Measurements from ENCODE around the gene YJU2.
"Not testable (repeated sequence)": the region's sequence is repeated elsewhere in the genome, so short reads cannot be mapped to it uniquely, and the experiment has no call there.

Gene YJU2

DNA sequence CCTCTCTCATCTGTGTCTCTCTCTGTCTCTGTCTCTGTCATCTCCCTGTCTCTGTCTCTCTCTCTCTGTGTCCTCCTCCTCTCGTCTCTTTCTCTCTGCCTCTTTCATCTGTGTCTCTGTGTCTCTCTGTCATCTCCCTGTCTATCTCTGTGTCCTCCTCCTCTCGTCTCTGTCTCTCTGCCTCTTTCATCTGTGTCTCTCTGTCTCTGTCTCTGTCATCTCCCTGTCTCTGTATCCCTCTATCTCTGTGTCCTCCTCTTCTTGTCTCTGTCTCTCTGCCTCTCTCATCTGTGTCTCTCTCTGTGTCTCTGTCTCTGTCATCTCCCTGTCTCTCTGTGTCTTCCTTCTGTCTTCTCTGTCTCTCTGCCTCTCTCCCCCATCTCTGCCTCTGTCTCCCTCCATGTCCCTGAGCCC is 18.1 kb upstream of the YJU2 start:
- DNase-seq (ENCODE audit: low spot score), result no peak

GRCh38 chr19:4229179-4229931 is 17.5 kb upstream of the YJU2 start, which contains the start of gene EBI3:
EBI3 (plus strand) TSS chr19:4229523; CDS start chr19:4229551, 28 bp downstream.
- DNase-seq (ENCODE audit: low spot score), result no peak

- DNase-seq (ENCODE audit: low spot score), result not testable (repeated sequence)
Measured at GRCh38 chr19:4230237-4230636, 16.6 kb upstream of the YJU2 start.

- DNase-seq (ENCODE audit: low spot score), result not testable (repeated sequence)
Measured at GRCh38 chr19:4231521-4231920, 15.4 kb upstream of the YJU2 start.

GRCh38 chr19:4232139-4232538 is 14.7 kb upstream of the YJU2 start:
- DNase-seq (ENCODE audit: low spot score), result not testable (repeated sequence)

DNA sequence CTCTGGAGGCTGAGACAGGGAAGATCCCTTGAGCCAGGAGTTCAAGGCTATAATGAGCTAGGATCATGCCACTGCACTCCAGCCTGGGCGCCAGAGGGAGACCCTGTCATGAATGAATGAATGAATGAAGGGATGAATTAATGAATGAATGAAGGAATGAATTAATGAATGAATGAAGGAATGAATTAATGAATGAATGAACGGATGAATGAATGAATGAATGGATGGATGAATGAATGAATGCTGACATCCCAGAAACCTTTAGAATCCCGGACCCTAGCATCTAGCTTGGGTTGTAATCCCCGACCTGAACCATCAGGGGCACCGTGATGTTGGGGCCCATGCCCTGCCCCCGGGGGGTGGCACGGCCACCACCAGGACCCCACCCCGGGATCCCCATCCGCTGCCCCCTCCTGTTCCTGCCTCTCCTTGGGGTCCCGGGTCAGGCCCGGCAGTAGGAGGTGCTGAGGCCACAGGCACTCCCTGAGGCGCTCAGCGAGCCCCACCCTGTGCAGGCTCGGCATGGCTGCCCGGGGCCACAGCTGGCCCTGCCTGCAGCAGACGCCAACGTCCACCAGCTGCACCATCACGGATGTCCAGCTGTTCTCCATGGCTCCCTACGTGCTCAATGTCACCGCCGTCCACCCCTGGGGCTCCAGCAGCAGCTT is 14.1 kb upstream of the YJU2 start:
- no peak for DNase-seq (ENCODE audit: low spot score)

DNA sequence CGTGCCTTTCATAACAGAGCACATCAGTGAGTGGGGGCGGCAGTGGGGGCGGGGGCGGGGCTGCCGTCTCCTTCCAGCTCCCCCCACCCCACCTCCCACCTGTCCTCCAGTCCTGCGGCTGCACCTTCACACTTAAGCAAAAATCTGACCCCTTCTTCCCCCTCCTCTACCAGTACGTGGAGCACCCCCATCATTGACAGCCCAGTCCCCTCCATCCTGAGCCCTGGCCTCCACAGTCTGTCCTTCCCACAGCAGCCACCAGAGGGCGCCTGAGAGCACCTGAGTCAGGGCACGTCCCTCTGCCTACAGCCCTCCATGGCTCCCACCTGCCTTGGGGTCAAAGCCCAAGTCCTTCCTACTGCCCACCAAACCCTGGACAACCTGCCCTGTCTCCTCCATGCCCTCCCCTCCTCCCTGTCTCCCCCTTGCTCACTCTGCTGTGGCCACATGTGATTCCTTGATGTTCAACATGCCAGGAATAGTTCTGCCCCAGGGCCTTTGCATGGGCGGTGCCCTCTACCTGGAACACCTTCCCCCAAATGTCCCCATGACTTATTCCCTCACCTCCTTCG is 13.5 kb upstream of the YJU2 start:
- DNase-seq (ENCODE audit: low spot score), result no peak

- DNase-seq (ENCODE audit: low spot score), result peak; percentile 34
Measured at GRCh38 chr19:4234142-4234861, 12.6 kb upstream of the YJU2 start.

DNA sequence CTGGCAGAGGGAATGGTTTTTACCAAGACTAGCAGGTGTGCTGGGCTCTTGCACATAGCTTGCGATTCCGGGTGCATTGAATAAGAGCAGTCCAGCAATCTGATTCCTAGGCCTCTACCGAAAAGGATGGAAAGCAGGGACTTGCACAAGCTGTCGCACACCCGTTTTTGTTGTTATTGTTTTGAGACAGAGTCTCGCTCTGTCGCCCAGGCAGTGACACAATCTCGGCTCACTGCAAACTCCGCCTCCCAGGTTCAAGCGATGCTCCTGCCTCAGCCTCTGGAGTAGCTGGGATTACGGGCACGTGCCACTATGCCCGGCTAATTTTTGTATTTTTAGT is 12.0 kb upstream of the YJU2 start:
- DNase-seq (ENCODE audit: low spot score), result no peak

GRCh38 chr19:4237510-4237909 is 9.4 kb upstream of the YJU2 start:
- not testable (repeated sequence) for DNase-seq (ENCODE audit: low spot score)

DNA sequence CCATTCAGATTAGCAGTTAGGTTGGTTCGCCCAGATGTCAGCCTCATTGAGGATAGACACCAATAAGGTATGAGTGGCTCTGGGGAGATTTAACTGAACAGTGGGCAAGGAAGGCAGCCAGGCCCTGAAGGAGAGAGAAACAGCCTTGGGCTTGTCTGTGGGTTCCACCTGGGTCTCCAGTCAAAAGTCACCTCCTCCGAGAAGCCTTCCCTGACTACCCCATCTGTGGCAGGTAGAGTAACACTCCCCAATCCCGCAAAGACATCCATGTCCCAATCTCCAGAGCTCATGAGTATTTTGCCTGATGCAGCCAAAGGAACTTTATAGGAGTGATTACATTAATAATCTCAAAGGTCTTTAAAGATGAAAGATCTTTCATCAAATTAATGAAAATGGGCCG is 8.0 kb upstream of the YJU2 start:
- DNase-seq (ENCODE audit: low spot score), result no peak

GRCh38 chr19:4241824-4242430 is 5.0 kb upstream of the YJU2 start:
- DNase-seq (ENCODE audit: low spot score), result no peak

GRCh38 chr19:4245938-4246337 is 942 bp upstream of the YJU2 start:
- not testable (repeated sequence) for DNase-seq (ENCODE audit: low spot score)

DNA sequence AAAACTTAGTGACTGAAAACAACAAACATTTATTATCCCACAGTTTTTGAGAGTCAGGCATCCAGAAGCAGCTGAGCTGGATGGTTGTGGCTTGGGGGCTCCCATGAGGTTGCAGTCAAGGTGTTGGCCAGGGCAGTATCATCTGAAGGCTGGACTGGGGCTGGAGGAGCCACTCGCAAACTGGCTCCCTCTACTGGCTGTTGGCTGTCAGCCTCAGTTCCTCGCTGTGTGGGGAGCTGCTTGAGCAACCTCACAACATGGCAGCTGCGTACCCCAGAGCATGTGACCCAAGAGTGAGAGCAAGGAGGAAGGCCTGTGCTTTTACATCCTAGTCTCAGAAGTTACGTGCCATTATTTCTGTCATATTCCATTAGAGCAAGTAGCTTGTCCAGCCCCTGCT is 9.7 kb downstream of the YJU2 start:
- DNase-seq (ENCODE audit: low spot score), result no peak

DNA sequence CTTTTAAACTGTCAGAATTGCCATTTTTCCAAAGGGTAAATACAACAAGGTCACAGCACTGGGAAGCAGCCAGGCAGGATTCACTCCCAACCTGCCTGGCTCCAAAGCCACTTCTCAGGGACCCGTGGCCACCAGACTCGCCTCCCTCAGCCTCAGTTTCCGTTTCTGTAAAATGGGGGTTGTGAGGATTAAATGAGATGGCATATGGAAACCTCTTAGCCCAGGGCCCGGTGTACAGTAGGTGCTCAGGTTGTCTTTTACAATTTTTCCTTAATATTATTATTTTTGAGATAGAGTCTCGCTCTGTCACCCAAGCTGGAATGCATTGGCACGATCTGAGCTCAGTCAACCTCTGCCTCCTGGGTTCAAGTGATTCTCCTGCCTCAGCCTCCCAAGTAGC is 10.1 kb downstream of the YJU2 start:
- no peak for DNase-seq (ENCODE audit: low spot score)

GRCh38 chr19:4258181-4258580 is 11.3 kb downstream of the YJU2 start:
- no peak for DNase-seq (ENCODE audit: low spot score)

DNA sequence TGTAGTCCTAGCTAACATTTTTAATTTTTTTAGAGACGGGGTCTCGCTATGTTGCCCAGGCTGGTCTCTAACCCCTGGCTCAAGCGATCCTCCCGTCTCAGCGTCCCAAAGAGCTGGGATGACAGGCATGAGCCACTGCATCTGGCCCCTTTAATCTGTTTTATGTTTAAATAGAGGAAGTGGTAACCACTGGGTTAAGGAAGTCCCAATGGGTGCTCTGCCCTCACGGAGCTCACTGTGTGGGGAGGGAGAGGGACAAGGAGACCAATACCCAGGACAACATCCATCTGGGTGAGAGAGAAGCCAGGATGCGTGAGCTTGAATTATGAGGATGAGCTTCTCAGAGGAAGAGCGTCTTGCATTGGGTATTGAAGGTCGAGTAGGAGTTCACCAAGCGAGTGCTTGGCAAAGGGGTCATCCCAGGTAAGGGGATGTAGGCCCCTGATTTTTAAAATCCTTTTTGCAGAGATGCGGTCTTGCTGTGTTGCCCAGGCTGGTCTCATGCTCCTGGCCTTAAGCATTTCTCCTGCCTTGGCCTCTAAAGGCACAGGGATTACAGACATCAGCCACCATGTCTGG is 13.8 kb downstream of the YJU2 start:
- DNase-seq (ENCODE audit: low spot score), result no peak

GRCh38 chr19:4264812-4265211 is 17.9 kb downstream of the YJU2 start:
- DNase-seq (ENCODE audit: low spot score), result no peak

DNA sequence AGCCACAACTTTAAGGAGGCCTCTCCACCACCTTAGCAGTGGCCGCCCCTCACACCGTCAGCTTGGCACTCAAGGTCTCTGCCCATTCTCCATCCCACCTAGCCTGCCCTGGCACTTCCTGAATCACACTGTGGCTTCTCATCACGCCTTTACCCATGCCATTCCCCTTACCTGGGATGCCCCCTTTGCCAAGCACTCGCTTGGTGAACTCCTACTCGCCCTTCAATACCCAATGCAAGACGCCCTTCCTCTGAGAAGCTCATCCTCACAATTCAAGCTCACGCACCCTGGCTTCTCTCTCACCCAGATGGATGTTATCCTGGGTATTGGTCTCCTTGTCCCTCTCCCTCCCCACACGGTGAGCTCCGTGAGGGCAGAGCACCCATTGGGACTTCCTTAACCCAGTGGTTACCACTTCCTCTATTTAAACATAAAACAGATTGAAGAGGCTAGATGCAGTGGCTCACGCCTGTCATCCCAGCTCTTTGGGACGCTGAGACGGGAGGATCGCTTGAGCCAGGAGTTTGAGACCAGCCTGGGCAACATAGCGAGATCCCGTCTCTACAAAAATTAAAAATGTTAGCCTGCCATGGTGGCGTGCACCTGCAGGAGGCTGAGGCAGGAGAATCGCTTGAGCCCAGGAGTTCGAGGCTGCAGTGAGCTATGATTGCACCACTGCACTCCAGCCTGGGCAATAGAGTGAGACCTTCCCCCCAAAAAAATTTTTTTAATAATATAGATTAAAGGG is 19.5 kb downstream of the YJU2 start:
- DNase-seq (ENCODE audit: low spot score), result no peak

DNA sequence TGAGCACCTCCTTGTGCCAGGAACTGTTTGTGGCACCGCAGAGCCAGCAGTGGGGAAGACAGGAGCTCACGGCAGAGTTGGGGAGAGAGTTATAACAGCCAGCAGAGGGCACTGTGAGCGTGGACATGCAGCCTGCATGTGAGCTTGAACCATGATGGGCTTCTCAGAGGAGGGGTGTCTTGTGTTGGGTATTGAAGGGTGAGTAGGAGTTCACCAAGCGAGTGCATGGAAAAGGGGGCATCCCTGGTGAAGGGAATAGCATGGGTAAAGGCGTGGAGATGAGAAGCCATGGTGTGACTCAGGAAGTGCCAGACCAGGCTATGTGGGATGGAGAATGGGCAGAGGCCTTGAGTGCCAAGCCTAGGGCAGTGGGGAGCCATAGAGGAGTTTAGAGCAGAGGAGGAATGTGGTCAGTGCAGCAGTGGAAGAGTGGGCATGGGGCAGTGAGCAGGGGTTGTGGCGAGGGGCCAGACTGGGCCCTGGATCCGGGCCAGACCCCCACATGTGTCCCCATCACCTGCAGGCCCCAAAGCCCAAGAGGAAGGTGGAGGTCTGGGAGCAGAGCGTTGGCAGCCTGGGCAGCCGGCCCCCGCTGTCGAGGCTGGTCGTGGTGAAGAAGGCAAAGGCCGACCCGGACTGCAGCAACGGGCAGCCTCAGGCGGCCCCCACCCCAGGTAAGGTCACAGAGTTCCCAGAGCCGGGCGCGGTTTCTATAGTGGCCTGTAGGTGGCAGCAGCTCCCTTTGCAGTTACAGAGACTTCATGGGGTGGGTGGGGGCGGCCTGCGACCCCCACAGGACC is 20.4 kb downstream of the YJU2 start:
- DNase-seq (ENCODE audit: low spot score), result no peak

All from putamen (tissue), 1 donor.